Panc1 (cell line): ENCODE results near the gene SNX27.

Experiments used
- CTCF ChIP-seq: fragments of 450-650 bp; IDR thresholded peaks from 2 replicates; pipeline ENCODE4 v1.5.1; 2017; ENCODE audit warnings: mild to moderate bottlenecking
- POLR2AphosphoS5 ChIP-seq: IDR thresholded peaks from 2 replicates; pipeline ENCODE4 v1.6.1; 2012; ENCODE audit warnings: mild to moderate bottlenecking, low read depth, low read length, moderate library complexity
- SIN3A ChIP-seq: IDR thresholded peaks from 2 replicates; pipeline ENCODE4 v1.6.1; 2012; ENCODE audit warnings: low read depth, mild to moderate bottlenecking, low read length, moderate library complexity, borderline replicate concordance; ENCODE audit not compliant: insufficient read depth
- TCF7L2 ChIP-seq: IDR thresholded peaks from 2 replicates; pipeline ENCODE4 v1.6.1; 2011; ENCODE audit warnings: mild to moderate bottlenecking, low read depth, low read length, inconsistent platforms
- TF ChIP-seq, protein P1 (sequence below), 2 experiments: IDR thresholded peaks; 2 replicates each; pipeline ENCODE4 v1.6.1; 2011 to 2012; ENCODE audit warnings: low read depth in 2 of 2, control low read depth in 1 of 2, low read length in 1 of 2, mild to moderate bottlenecking in 1 of 2, moderate library complexity in 1 of 2; ENCODE audit not compliant: insufficient read depth in 1 of 2

GRCh38 chr1:151570819-151571218 is 41.0 kb upstream of the SNX27 start:
- TF ChIP-seq CTCF, result no peak
- TF ChIP-seq, protein P1, sequence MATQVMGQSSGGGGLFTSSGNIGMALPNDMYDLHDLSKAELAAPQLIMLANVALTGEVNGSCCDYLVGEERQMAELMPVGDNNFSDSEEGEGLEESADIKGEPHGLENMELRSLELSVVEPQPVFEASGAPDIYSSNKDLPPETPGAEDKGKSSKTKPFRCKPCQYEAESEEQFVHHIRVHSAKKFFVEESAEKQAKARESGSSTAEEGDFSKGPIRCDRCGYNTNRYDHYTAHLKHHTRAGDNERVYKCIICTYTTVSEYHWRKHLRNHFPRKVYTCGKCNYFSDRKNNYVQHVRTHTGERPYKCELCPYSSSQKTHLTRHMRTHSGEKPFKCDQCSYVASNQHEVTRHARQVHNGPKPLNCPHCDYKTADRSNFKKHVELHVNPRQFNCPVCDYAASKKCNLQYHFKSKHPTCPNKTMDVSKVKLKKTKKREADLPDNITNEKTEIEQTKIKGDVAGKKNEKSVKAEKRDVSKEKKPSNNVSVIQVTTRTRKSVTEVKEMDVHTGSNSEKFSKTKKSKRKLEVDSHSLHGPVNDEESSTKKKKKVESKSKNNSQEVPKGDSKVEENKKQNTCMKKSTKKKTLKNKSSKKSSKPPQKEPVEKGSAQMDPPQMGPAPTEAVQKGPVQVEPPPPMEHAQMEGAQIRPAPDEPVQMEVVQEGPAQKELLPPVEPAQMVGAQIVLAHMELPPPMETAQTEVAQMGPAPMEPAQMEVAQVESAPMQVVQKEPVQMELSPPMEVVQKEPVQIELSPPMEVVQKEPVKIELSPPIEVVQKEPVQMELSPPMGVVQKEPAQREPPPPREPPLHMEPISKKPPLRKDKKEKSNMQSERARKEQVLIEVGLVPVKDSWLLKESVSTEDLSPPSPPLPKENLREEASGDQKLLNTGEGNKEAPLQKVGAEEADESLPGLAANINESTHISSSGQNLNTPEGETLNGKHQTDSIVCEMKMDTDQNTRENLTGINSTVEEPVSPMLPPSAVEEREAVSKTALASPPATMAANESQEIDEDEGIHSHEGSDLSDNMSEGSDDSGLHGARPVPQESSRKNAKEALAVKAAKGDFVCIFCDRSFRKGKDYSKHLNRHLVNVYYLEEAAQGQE (IDR thresholded peaks at IDR 0.05; ENCODE audit: insufficient read depth in 1 of 2, low read depth in 2 of 2, low read length in 1 of 2), result no peak
- TF ChIP-seq POLR2AphosphoS5, result no peak
- TF ChIP-seq SIN3A, result no peak
- no peak for TF ChIP-seq TCF7L2
